SU-DHL-6 (cell line): Measurements from ENCODE around the gene FUCA2.

Experiments used
- H2AFZ ChIP-seq: fragments of 200-600 bp; sonication (generic); 2 replicates; pipeline ENCODE4 v1.6.1; 2014; ENCODE audit warnings: low read depth, mild to moderate bottlenecking, moderate library complexity, mixed read lengths, antibody characterized with exemption, low read length; ENCODE audit not compliant: severe bottlenecking
- H3F3A ChIP-seq: fragments of 200-600 bp; shearing (Covaris generic); 2 replicates; pipeline ENCODE4 v1.6.0; 2016; ENCODE audit warnings: antibody characterized with exemption, mild to moderate bottlenecking; ENCODE audit not compliant: insufficient read depth
- H3K27ac ChIP-seq: fragments of 200-600 bp; sonication (generic); 2 replicates; pipeline ENCODE4 v1.5.1; 2016; ENCODE audit warnings: low read depth, mild to moderate bottlenecking, low read length, moderate library complexity, mixed read lengths
- H3K27me3 ChIP-seq: fragments of 200-600 bp; sonication (generic), shearing (Covaris generic); 2 replicates; pipeline ENCODE4 v1.6.0; 2014; ENCODE audit warnings: mild to moderate bottlenecking, low read length
- H3K36me3 ChIP-seq: fragments of 200-600 bp; sonication (generic); 2 replicates; pipeline ENCODE4 v1.6.1; 2014; ENCODE audit warnings: mild to moderate bottlenecking, low read length, mixed read lengths
- H3K4me2 ChIP-seq: fragments of 300-600, 200-600 bp; shearing (Covaris generic), sonication (generic); 2 replicates; pipeline ENCODE4 v1.6.0; 2014; ENCODE audit warnings: low read length, low read depth, mild to moderate bottlenecking; ENCODE audit not compliant: poor library complexity, severe bottlenecking
- H3K4me3 ChIP-seq: fragments of 200-600 bp; sonication (generic); 2 replicates; pipeline ENCODE4 v1.5.1; 2014; ENCODE audit warnings: antibody characterized with exemption, low read length, mild to moderate bottlenecking, mixed read lengths; ENCODE audit not compliant: insufficient read depth, poor library complexity, severe bottlenecking
- H3K79me2 ChIP-seq: fragments of 200-600 bp; sonication (generic); 2 replicates; pipeline ENCODE4 v1.6.1; 2014; ENCODE audit warnings: mild to moderate bottlenecking, low read length, moderate library complexity; ENCODE audit not compliant: insufficient read depth
- H3K9ac ChIP-seq: fragments of 200-600 bp; sonication (generic); 2 replicates; pipeline ENCODE4 v1.7.0; 2014; ENCODE audit warnings: mild to moderate bottlenecking, low read length
- H3K9me2 ChIP-seq: fragments of 200-600 bp; sonication (generic); replicated peaks from 2 replicates; pipeline ENCODE4 v1.6.1; 2014; ENCODE audit warnings: low read length; ENCODE audit not compliant: insufficient read depth
- H3K9me3 ChIP-seq: fragments of 200-600 bp; sonication (generic); 2 replicates; pipeline ENCODE4 v1.6.1; 2014; ENCODE audit warnings: low read length, mixed read lengths; ENCODE audit not compliant: insufficient read depth
- H4K20me1 ChIP-seq: fragments of 200-600 bp; sonication (generic); 2 replicates; pipeline ENCODE4 v1.6.1; 2014; ENCODE audit warnings: low read depth, mild to moderate bottlenecking, antibody characterized with exemption, low read length, moderate library complexity, mixed read lengths
- EZH2phosphoT487 ChIP-seq: fragments of 200-600 bp; sonication (generic), shearing (Covaris generic); conservative IDR thresholded peaks from 2 replicates; pipeline ENCODE4 v1.6.1; 2018; ENCODE audit warnings: mild to moderate bottlenecking, antibody characterized with exemption, low read length, moderate library complexity, mixed read lengths
- TF ChIP-seq, protein P1 (sequence below): fragments of 200-600 bp; sonication (generic); IDR thresholded peaks from one replicate; pipeline ENCODE4 v1.5.1; 2017; ENCODE audit warnings: antibody characterized with exemption, mild to moderate bottlenecking, low read length, moderate library complexity; ENCODE audit not compliant: insufficient read depth, poor library complexity, severe bottlenecking

FUCA2 gene

DNA sequence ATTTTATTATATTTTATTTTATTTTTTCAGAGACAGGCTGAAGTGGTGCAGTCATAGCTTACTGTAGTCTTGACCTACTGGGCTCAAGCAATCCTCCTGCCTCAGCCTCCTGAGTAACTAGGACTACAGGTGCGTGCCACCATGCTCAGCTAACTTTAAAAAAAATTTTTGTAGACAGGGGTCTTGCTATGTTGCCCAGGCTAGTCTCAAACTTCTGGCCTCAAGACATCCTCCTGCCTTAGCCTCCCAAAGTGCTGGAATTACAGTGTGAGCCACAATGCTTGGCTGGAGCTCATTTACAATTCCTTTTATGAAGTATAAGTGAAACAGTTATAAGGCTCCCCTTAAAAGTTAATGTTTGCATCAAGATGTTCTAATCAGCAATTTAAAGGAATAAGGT is 14.5 kb downstream of the FUCA2 start:
- no peaks in the 10 kb centered on the region for H3K27me3 ChIP-seq
- no peaks in the 10 kb centered on the region for H3K9me2 ChIP-seq
- H3K9ac ChIP-seq: no peak overlapping the region
- H2AFZ ChIP-seq: no peak overlapping the region
- no peaks in the 10 kb centered on the region for H4K20me1 ChIP-seq
- H3K9me3 ChIP-seq: no peaks in the 10 kb centered on the region
- H3K36me3 ChIP-seq: no peaks in the 10 kb centered on the region
- no peak overlapping the region for H3K27ac ChIP-seq
- no peaks in the 10 kb centered on the region for H3F3A ChIP-seq
- TF ChIP-seq, protein P1, sequence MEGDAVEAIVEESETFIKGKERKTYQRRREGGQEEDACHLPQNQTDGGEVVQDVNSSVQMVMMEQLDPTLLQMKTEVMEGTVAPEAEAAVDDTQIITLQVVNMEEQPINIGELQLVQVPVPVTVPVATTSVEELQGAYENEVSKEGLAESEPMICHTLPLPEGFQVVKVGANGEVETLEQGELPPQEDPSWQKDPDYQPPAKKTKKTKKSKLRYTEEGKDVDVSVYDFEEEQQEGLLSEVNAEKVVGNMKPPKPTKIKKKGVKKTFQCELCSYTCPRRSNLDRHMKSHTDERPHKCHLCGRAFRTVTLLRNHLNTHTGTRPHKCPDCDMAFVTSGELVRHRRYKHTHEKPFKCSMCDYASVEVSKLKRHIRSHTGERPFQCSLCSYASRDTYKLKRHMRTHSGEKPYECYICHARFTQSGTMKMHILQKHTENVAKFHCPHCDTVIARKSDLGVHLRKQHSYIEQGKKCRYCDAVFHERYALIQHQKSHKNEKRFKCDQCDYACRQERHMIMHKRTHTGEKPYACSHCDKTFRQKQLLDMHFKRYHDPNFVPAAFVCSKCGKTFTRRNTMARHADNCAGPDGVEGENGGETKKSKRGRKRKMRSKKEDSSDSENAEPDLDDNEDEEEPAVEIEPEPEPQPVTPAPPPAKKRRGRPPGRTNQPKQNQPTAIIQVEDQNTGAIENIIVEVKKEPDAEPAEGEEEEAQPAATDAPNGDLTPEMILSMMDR: no peak
- no peak for TF ChIP-seq EZH2phosphoT487
- H3K4me2 ChIP-seq: no peak overlapping the region
- H3K4me3 ChIP-seq: no peak overlapping the region
- H3K79me2 ChIP-seq: no peaks in the 10 kb centered on the region

DNA sequence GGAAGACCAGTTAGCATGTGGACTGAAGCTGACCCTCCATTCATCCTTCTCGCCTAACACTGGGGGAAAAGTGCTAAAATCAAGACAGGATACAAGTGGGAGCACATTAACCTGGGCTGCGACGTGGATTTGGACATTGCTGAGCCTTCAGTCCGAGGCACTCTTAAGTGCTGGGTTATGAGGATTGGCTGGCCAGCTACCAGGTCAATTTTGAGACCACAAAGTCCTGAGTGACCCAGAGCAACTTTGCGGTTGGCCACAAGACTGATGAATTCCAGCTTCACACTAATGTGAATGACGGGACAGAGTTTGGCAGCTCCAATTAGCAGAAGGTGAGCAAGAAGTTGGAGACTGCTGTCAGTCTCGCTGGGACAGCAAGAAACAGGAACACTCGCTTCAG is 20.7 kb downstream of the FUCA2 start:
- no peak for TF ChIP-seq EZH2phosphoT487
- TF ChIP-seq, protein P1: no peak
- Histone ChIP-seq H4K20me1 (no peaks in the 10 kb centered on the region), H3K4me2 (no peak overlapping the region), H3K9me3 (no peaks in the 10 kb centered on the region), H3K79me2 (no peaks in the 10 kb centered on the region), H2AFZ (no peak overlapping the region), H3K9me2 (no peaks in the 10 kb centered on the region), H3F3A (no peaks in the 10 kb centered on the region), H3K27me3 (no peaks in the 10 kb centered on the region), H3K36me3 (no peaks in the 10 kb centered on the region), H3K27ac (no peak overlapping the region), H3K4me3 (no peak overlapping the region), H3K9ac (no peak overlapping the region)

DNA sequence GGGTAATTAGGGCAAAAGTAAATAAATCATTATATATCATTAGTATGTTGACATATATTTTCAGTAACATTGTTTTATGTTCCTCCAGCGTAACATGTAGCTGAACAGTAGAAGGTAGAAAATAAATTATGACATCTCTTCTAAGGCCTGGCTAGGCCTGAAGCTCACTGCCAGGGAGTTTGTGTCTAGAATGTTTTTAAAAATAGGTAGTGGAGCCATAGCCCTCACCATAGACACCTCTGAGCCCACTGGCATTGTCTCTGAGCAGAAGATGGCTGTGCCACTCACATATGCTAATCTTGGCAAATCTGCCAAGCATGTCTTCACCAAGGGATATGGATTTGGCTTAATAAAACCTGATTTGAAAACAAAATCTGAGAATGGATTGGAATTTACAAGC is 21.3 kb downstream of the FUCA2 start:
- H4K20me1 ChIP-seq: no peaks in the 10 kb centered on the region
- H3K4me2 ChIP-seq: no peak overlapping the region
- H3K4me3 ChIP-seq: no peak overlapping the region
- no peak for TF ChIP-seq EZH2phosphoT487
- TF ChIP-seq, protein P1: no peak
- H3F3A ChIP-seq: no peaks in the 10 kb centered on the region
- H3K79me2 ChIP-seq: no peaks in the 10 kb centered on the region
- no peaks in the 10 kb centered on the region for H3K36me3 ChIP-seq
- no peaks in the 10 kb centered on the region for H3K9me2 ChIP-seq
- H2AFZ ChIP-seq: no peak overlapping the region
- H3K9ac ChIP-seq: no peak overlapping the region
- H3K9me3 ChIP-seq: no peaks in the 10 kb centered on the region
- no peaks in the 10 kb centered on the region for H3K27me3 ChIP-seq
- no peak overlapping the region for H3K27ac ChIP-seq
